Measurements from ENCODE around the gene TRMO. TPM values are rescaled to one million over a fixed set of nuclear protein-coding genes. Genes with fewer than 3 reads are reported as not detected.

Gene TRMO
- total RNA-seq, 2 donors from 2014 or later = 14.5 to 17.1 TPM

- ATAC-seq = no peak
- no peak for DNase-seq
- Histone ChIP-seq H3K4me3 (no peak overlapping the region), H3K27me3 (no peaks in the 10 kb centered on the region), H3K9me3 (no peaks in the 10 kb centered on the region), H3K4me1 (peaks cover 8% of the 10 kb centered on the region), H3K36me3 (replicated peaks in 1 of 2; ENCODE audit: insufficient read depth in 1 of 2, low read depth in 2 of 2) (peaks cover 0 to 19% of the 10 kb centered on the region in 2 donors), H3K27ac (no peak overlapping the region)
- intact Hi-C loops (cut with DNase I) = no loop called here
- WGBS, 2 donors = 90 to 98% methylated on average over 2 of the region's 2 CpGs
- TF ChIP-seq POLR2A (IDR thresholded peaks at IDR 0.05) = no peak
Measured at GRCh38 chr9:97911528-97911927, 10.8 kb downstream of the TRMO start.

- WGBS, 2 donors = 85% methylated on average over 6 of the region's 6 CpGs
- TF ChIP-seq CTCF (IDR thresholded peaks at IDR 0.05) = no peak
- TF ChIP-seq POLR2A (IDR thresholded peaks at IDR 0.05) = no peak
- H3K4me1 ChIP-seq = peaks cover 11% of the 10 kb centered on the region
- no peak overlapping the region for H3K27ac ChIP-seq
- intact Hi-C loops (cut with DNase I) = no loop called here
- H3K9me3 ChIP-seq = no peaks in the 10 kb centered on the region
- DNase-seq (no peak), ATAC-seq (no peak)
- peaks cover 0 to 19% of the 10 kb centered on the region in 2 donors for H3K36me3 ChIP-seq (replicated peaks in 1 of 2; ENCODE audit: insufficient read depth in 1 of 2, low read depth in 2 of 2)
- H3K27me3 ChIP-seq = no peaks in the 10 kb centered on the region
- H3K4me3 ChIP-seq = no peak overlapping the region
Measured at GRCh38 chr9:97910357-97910756, 11.9 kb downstream of the TRMO start.

GRCh38 chr9:97908705-97909104, 13.6 kb downstream of the TRMO start:
- Histone ChIP-seq H3K36me3 (replicated peaks in 1 of 2; ENCODE audit: insufficient read depth in 1 of 2, low read depth in 2 of 2) (peaks cover 0 to 21% of the 10 kb centered on the region in 2 donors), H3K4me1 (peaks cover 11% of the 10 kb centered on the region), H3K27me3 (no peaks in the 10 kb centered on the region), H3K9me3 (no peaks in the 10 kb centered on the region), H3K4me3 (no peak overlapping the region), H3K27ac (no peak overlapping the region)
- WGBS, 2 donors = 88 to 91% methylated on average over 1 of the region's 1 CpG
- DNase-seq = peak in 1 of 4 donors; percentile 29
- ATAC-seq = no peak
- intact Hi-C loops (cut with DNase I) = no loop called here
- TF ChIP-seq POLR2A (IDR thresholded peaks at IDR 0.05) = no peak
- TF ChIP-seq CTCF (IDR thresholded peaks at IDR 0.05) = no peak

GRCh38 chr9:97907632-97908031, 14.7 kb downstream of the TRMO start:
- no peaks in the 10 kb centered on the region for H3K9me3 ChIP-seq
- H3K4me1 ChIP-seq = peaks cover 11% of the 10 kb centered on the region
- H3K4me3 ChIP-seq = no peak overlapping the region
- WGBS, 2 donors = 75 to 86% methylated on average over 5 of the region's 5 CpGs
- DNase-seq (no peak), ATAC-seq (peak; percentile 15)
- no peak overlapping the region for H3K27ac ChIP-seq
- peaks cover 0 to 18% of the 10 kb centered on the region in 2 donors for H3K36me3 ChIP-seq (replicated peaks in 1 of 2; ENCODE audit: insufficient read depth in 1 of 2, low read depth in 2 of 2)
- H3K27me3 ChIP-seq = no peaks in the 10 kb centered on the region
- TF ChIP-seq CTCF (IDR thresholded peaks at IDR 0.05) (no peak), POLR2A (IDR thresholded peaks at IDR 0.05) (no peak)
- intact Hi-C loops (cut with DNase I) = no loop called here

GRCh38 chr9:97907046-97907445, 15.3 kb downstream of the TRMO start:
- no peak for TF ChIP-seq CTCF (IDR thresholded peaks at IDR 0.05)
- no peak for TF ChIP-seq POLR2A (IDR thresholded peaks at IDR 0.05)
- Histone ChIP-seq H3K36me3 (replicated peaks in 1 of 2; ENCODE audit: insufficient read depth in 1 of 2, low read depth in 2 of 2) (peaks cover 0 to 18% of the 10 kb centered on the region in 2 donors), H3K27me3 (no peaks in the 10 kb centered on the region), H3K27ac (peak overlapping the region in 1 of 4 donors; percentile 58), H3K4me1 (peaks cover 11% of the 10 kb centered on the region), H3K4me3 (no peak overlapping the region), H3K9me3 (no peaks in the 10 kb centered on the region)
- ATAC-seq = no peak
- intact Hi-C loops (cut with DNase I) = no loop called here
- DNase-seq = no peak
- 73 to 90% methylated on average over 3 of the region's 3 CpGs for WGBS, 2 donors

Data from body of pancreas (tissue), 4 donors.